Colon (tissue), 2 donors: ENCODE measurements around the gene SSU72.
"Not testable (repeated sequence)": the region's sequence is repeated elsewhere in the genome, so short reads cannot be mapped to it uniquely, and the experiment has no call there.

ENCODE experiments used
- FAIRE-seq: peaks from 2 replicates; lab custom pipeline; 2012; peaks lifted over from hg19 to GRCh38; lab: Jason Lieb, UNC
- donor health status: control.
- donor health status: control.

SSU72 gene

DNA sequence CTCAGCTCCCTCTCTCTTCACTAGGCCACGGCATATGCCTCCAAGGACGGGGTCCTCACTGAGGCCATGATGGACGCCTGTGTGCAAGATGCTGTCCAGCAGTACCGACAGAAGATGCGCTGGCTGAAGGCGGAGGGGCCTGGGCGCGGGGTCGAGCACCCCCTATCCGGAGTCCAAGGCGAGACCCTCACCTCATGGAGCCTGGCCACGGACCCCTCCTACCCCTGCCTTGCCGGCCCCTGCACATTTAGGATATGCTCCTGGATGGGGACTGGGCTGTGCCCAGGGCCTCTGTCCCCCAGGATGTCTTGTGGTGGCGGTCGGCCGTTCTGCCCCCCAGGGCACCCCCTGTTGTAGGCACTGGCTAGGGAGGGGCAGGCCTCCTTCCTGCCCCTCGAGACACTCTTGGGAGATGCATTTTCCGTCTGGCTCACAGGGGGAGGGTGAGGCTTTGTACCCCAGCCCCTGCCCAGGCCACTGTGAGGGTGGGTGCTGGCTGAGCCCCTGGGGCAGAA, 79.1 kb downstream of the SSU72 start:
- FAIRE-seq: not testable (repeated sequence)

GRCh38 chr1:1494311-1494710, 80.4 kb downstream of the SSU72 start:
- not testable (repeated sequence) for FAIRE-seq
